NOMO-1 treated with DMSO at 0.1 percent for 48 hours (cell line): ENCODE results near the gene CYP2U1.
"Not testable (repeated sequence)": the region's sequence is repeated elsewhere in the genome, so short reads cannot be mapped to it uniquely, and the experiment has no call there.

Source experiments
- DNase-seq: peaks from one replicate; lab custom pipeline; 2025; ENCODE audit not compliant: unreplicated experiment; lab: John Stamatoyannopoulos, UW

Gene CYP2U1

GRCh38 chr4:107917500-107917899, 13.8 kb upstream of the CYP2U1 start:
- no peak for DNase-seq

GRCh38 chr4:107922486-107923473, 8.6 kb upstream of the CYP2U1 start:
- DNase-seq, result no peak

- DNase-seq, result not testable (repeated sequence)
These were observed 5.6 kb upstream of the CYP2U1 start for GRCh38 chr4:107925713-107926112.

GRCh38 chr4:107926875-107927274, 4.5 kb upstream of the CYP2U1 start:
- not testable (repeated sequence) for DNase-seq

- no peak for DNase-seq
These were observed 499 bp downstream of the CYP2U1 start for GRCh38 chr4:107931775-107932321.

- no peak for DNase-seq
These were observed 3.9 kb downstream of the CYP2U1 start for GRCh38 chr4:107935246-107935645.

- DNase-seq, result peak; percentile 55
These were observed 5.7 kb downstream of the CYP2U1 start for GRCh38 chr4:107937040-107937439.

- DNase-seq, result no peak
These were observed 8.0 kb downstream of the CYP2U1 start for GRCh38 chr4:107939307-107939706.

- DNase-seq, result no peak
These were observed 14.5 kb downstream of the CYP2U1 start for GRCh38 chr4:107945809-107946208.

GRCh38 chr4:107950746-107951540, 19.6 kb downstream of the CYP2U1 start:
- DNase-seq, result no peak

GRCh38 chr4:107951551-107951950, 20.2 kb downstream of the CYP2U1 start:
- no peak for DNase-seq

- DNase-seq, result no peak
These were observed 24.7 kb downstream of the CYP2U1 start for GRCh38 chr4:107956011-107956410.

GRCh38 chr4:107966903-107967302, 35.6 kb downstream of the CYP2U1 start:
- DNase-seq, result no peak

GRCh38 chr4:107967519-107967918, 36.2 kb downstream of the CYP2U1 start:
- DNase-seq, result not testable (repeated sequence)

GRCh38 chr4:107967921-107968320, 36.6 kb downstream of the CYP2U1 start:
- DNase-seq, result not testable (repeated sequence)

- no peak for DNase-seq
These were observed 38.9 kb downstream of the CYP2U1 start for GRCh38 chr4:107970063-107970798.

- DNase-seq, result no peak
These were observed 41.3 kb downstream of the CYP2U1 start for GRCh38 chr4:107972605-107973004.

- DNase-seq, result no peak
These were observed 43.2 kb downstream of the CYP2U1 start for GRCh38 chr4:107974523-107974922.

- no peak for DNase-seq
These were observed 46.1 kb downstream of the CYP2U1 start for GRCh38 chr4:107977482-107977881.

GRCh38 chr4:107977966-107978705, 46.8 kb downstream of the CYP2U1 start:
- no peak for DNase-seq
